Sigmoid colon (tissue), 7 donors: Measurements from ENCODE around the gene IL1R2. TPM values are rescaled to one million over a fixed set of nuclear protein-coding genes. Genes with fewer than 3 reads are reported as not detected.

Experiments
- DNase-seq: peaks from one replicate; pipeline ENCODE4 v3.0.0-alpha.2; 2019
- H3K27ac ChIP-seq, 4 donors: fragments of 200-600 bp; sonication (generic); one replicate each; pipeline ENCODE4 v1.5.1; 2016 to 2019; ENCODE audit warnings: mild to moderate bottlenecking in 1 of 4
- H3K27me3 ChIP-seq, 3 donors: fragments of 200-600 bp; sonication (generic); one replicate each; pipeline ENCODE4 v1.5.1; 2019; ENCODE audit warnings: mild to moderate bottlenecking in 1 of 3
- H3K36me3 ChIP-seq, 4 donors: fragments of 200-600 bp; sonication (generic); one replicate each; pipeline ENCODE4 v1.5.1; 2016 to 2019
- H3K4me1 ChIP-seq, 4 donors: fragments of 200-600 bp; sonication (generic); one replicate each; pipeline ENCODE4 v1.5.1; 2017 to 2019
- H3K4me3 ChIP-seq, 4 donors: fragments of 200-600 bp; sonication (generic); one replicate each; pipeline ENCODE4 v1.5.1; 2017 to 2019; ENCODE audit warnings: mild to moderate bottlenecking in 2 of 4, moderate library complexity in 1 of 4
- H3K9me3 ChIP-seq, 4 donors: fragments of 200-600 bp in 3 of 4; sonication (generic) in 3 of 4; one replicate each; pipeline versions ENCODE4 v1.5.1 to v1.6.1; 2013 to 2019
- EP300 ChIP-seq, 4 donors: sonication (generic); formaldehyde crosslinking; IDR thresholded peaks; one replicate each; pipeline ENCODE4 v1.6.1; 2017; ENCODE audit warnings: antibody characterized with exemption in 4 of 4
- POLR2A ChIP-seq, 2 donors: fragments of 450-650 bp; IDR thresholded peaks; one replicate each; pipeline ENCODE4 v1.6.1; 2016; ENCODE audit warnings: antibody characterized with exemption in 2 of 2, mild to moderate bottlenecking in 2 of 2, moderate library complexity in 2 of 2
- POLR2AphosphoS5 ChIP-seq, 4 donors: sonication (generic); formaldehyde crosslinking; IDR thresholded peaks; one replicate each; pipeline ENCODE4 v1.6.1; 2017; ENCODE audit warnings: antibody characterized with exemption in 4 of 4
- WGBS, 2 donors: extraction: QIAGEN DNeasy Blood & Tissue Kit; methylation state at CpG; one replicate each; pipeline ENCODE4 v1.1.7; 2013; 5-methylcytosine and 5-hydroxymethylcytosine counted together
- intact Hi-C: fragments of 100-400 bp; cut with DNase I; formaldehyde crosslinking; loops from one replicate; pipeline ENCODE4 v1.15.1; 2023
- polyA plus RNA-seq, 3 donors: library from polyadenylated mRNA; stranded (reverse); fragments of 200-250 nt; gene quantifications; one replicate each; pipeline ENCODE4 v1.2.3, GENCODE V29; 2013
- total RNA-seq, 4 donors: library from RNA; depleted of rRNA; stranded (reverse); fragments of >200 nt; gene quantifications; one replicate each; pipeline ENCODE4 v1.1.0, GENCODE V29; 2016
- TF ChIP-seq, protein P1 (sequence below), 4 experiments: fragments of 450-650 bp in 3 of 4; fragments of 200-600 bp in 1 of 4; IDR thresholded peaks; one replicate each; pipeline ENCODE4 v1.5.1; 2016 to 2019; ENCODE audit warnings: antibody characterized with exemption in 4 of 4, mild to moderate bottlenecking in 3 of 4, moderate library complexity in 2 of 4
- donor health status: healthy with polysubstance abuse.
- donor health status: Bipolar disorder and iron deficiency.
- donor health status: healthy.

Gene IL1R2
- 10 to 100 TPM in 2 of 4 donors, 1 to 10 TPM in 2; 3.0 to 15.9 (median 8.6) TPM for total RNA-seq
- polyA plus RNA-seq = 10 to 100 TPM; 21.6 to 26.4 (median 24.6) TPM

DNA sequence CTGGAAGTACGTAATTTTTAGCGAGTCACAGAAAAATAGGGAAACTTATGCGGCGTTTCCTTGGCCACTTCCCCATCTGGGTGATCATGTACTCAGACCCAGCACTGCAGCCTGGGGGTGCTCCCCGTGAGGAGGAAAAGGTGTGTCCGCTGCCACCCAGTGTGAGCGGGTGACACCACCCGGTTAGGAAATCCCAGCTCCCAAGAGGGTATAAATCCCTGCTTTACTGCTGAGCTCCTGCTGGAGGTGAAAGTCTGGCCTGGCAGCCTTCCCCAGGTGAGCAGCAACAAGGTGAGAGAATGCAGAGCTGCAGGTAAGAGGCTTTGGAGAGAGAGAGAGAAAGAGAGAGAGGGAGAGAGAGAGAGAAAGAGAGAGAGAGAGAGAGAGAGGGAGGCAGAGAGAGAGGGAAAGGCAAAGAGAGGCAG, at the start of gene IL1R2:
Gene IL1R2 (plus strand): TSS at position 240 of the 425 bp plus-strand sequence. CDS start 16,616 bp downstream, outside the sequence.
- WGBS, 2 donors = 11 to 38% methylated on average over 8 of the region's 8 CpGs
- TF ChIP-seq POLR2AphosphoS5 (IDR thresholded peaks at IDR 0.05) (no peak), POLR2A (IDR thresholded peaks at IDR 0.05) (peak in 1 of 2 donors; percentile 33)
- Histone ChIP-seq H3K4me1 (no peaks in the 10 kb centered on the region), H3K27ac (no peak within 1 kb of the TSS), H3K9me3 (no peaks in the 10 kb centered on the region), H3K27me3 (no peaks in the 10 kb centered on the region), H3K4me3 (no peak within 1 kb of the TSS), H3K36me3 (no peaks in the 10 kb centered on the region)
- intact Hi-C loops = no loop called here
- no peak for DNase-seq

GRCh38 chr2:101942851-101943250, 48.9 kb upstream of the IL1R2 start:
- DNase-seq = no peak
- H3K27me3 ChIP-seq = no peaks in the 10 kb centered on the region
- TF ChIP-seq POLR2AphosphoS5 (IDR thresholded peaks at IDR 0.05) (no peak), EP300 (IDR thresholded peaks at IDR 0.05) (no peak)
- TF ChIP-seq, protein P1, sequence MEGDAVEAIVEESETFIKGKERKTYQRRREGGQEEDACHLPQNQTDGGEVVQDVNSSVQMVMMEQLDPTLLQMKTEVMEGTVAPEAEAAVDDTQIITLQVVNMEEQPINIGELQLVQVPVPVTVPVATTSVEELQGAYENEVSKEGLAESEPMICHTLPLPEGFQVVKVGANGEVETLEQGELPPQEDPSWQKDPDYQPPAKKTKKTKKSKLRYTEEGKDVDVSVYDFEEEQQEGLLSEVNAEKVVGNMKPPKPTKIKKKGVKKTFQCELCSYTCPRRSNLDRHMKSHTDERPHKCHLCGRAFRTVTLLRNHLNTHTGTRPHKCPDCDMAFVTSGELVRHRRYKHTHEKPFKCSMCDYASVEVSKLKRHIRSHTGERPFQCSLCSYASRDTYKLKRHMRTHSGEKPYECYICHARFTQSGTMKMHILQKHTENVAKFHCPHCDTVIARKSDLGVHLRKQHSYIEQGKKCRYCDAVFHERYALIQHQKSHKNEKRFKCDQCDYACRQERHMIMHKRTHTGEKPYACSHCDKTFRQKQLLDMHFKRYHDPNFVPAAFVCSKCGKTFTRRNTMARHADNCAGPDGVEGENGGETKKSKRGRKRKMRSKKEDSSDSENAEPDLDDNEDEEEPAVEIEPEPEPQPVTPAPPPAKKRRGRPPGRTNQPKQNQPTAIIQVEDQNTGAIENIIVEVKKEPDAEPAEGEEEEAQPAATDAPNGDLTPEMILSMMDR (IDR thresholded peaks at IDR 0.05) = no peak
- WGBS, 2 donors = 57 to 87% methylated on average over 3 of the region's 3 CpGs
- no peak overlapping the region for H3K4me3 ChIP-seq
- no peaks in the 10 kb centered on the region for H3K4me1 ChIP-seq
- no peak overlapping the region for H3K27ac ChIP-seq
- no peaks in the 10 kb centered on the region for H3K36me3 ChIP-seq
- intact Hi-C loops = no loop called here
- peaks cover 0 to 1% (median 0%) of the 10 kb centered on the region in 4 donors for H3K9me3 ChIP-seq

DNA sequence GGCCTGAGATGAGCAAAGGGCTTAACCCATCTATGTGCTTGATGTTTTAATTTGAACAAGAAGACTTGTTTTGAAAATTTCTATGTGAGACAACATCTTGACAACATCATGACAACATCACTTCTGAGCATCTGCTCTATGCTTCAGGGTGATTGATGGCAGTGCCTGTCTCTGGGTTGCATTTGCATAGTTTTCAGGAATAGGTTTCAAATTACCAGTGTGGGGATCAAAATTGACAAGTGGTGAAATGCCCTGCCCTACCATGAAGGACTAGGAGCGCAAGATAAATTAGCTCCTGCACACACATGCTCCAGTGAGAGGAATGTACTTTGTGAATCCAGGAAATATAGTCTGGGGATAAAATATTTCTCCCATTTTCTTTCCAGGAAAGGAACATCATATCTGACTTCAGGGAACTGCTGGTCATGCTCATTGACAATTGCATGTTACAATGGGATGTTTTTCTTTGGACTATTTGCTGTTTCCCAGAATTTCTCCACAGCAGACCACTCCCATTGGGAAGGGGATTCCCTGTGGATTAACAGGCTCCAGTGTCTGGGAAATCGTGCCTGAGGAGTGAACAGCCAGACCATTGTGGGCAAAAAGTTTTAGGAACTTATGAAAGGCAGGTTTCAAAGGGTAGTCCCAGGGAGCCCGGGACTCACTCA, 45.3 kb upstream of the IL1R2 start:
- WGBS, 2 donors = 83 to 88% methylated on average over 3 of the region's 3 CpGs

DNA sequence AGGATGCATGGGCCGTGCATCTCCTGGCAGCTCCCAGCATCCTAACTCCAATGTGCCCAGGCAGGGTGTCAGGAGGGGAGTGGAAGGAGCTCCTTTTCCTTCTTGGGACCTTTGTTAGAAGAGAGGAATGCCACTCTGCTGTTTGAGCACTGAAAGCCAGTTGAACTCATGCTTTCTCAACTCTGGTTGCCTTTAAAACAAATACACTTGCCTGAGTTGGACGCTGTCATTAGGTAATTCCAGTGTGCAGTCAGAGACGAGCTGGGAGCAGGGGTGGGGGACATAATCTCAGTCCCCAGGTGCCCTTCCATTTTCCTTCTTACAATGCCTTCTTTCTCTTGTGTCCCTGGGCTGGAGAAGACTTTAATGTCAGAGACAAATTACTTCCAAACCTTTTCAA, 44.4 kb upstream of the IL1R2 start:
- Histone ChIP-seq H3K4me3 (no peak overlapping the region), H3K27me3 (no peaks in the 10 kb centered on the region), H3K36me3 (no peaks in the 10 kb centered on the region), H3K9me3 (no peaks in the 10 kb centered on the region), H3K27ac (no peak overlapping the region), H3K4me1 (no peaks in the 10 kb centered on the region)
- WGBS, 2 donors = 87 to 91% methylated on average over 3 of the region's 3 CpGs
- intact Hi-C loops = no loop called here
- TF ChIP-seq POLR2A (IDR thresholded peaks at IDR 0.05) (no peak), POLR2AphosphoS5 (IDR thresholded peaks at IDR 0.05) (no peak)
- TF ChIP-seq, protein P1 (IDR thresholded peaks at IDR 0.05) = no peak
- DNase-seq = no peak

More for the DNA sequence above, 45.3 kb upstream of the IL1R2 start:
- TF ChIP-seq POLR2AphosphoS5 (IDR thresholded peaks at IDR 0.05) (no peak), POLR2A (IDR thresholded peaks at IDR 0.05) (no peak), EP300 (IDR thresholded peaks at IDR 0.05) (no peak)
- TF ChIP-seq, protein P1 (IDR thresholded peaks at IDR 0.05) = no peak
- Histone ChIP-seq H3K9me3 (no peaks in the 10 kb centered on the region), H3K36me3 (no peaks in the 10 kb centered on the region), H3K27me3 (no peaks in the 10 kb centered on the region), H3K27ac (no peak overlapping the region), H3K4me1 (no peaks in the 10 kb centered on the region), H3K4me3 (no peak overlapping the region)
- DNase-seq = no peak
- intact Hi-C loops = no loop called here

- intact Hi-C loops = no loop called here
- Histone ChIP-seq H3K36me3 (no peaks in the 10 kb centered on the region), H3K4me3 (no peak overlapping the region), H3K9me3 (peaks cover 0 to 2% (median 0%) of the 10 kb centered on the region in 4 donors), H3K27me3 (no peaks in the 10 kb centered on the region), H3K27ac (no peak overlapping the region), H3K4me1 (no peaks in the 10 kb centered on the region)
- DNase-seq = no peak
- TF ChIP-seq POLR2A (IDR thresholded peaks at IDR 0.05) (no peak), EP300 (IDR thresholded peaks at IDR 0.05) (no peak)
These were observed 43.1 kb upstream of the IL1R2 start for GRCh38 chr2:101948625-101949155.
